ENCODE data around the gene CD3D.

GRCh38 chr11:118304227-118304567, 38.3 kb downstream of the CD3D start:
- TF ChIP-seq CTCF (IDR thresholded peaks at IDR 0.05; ENCODE audit: insufficient read depth, low read depth, low read length) (no peak), EZH2 (IDR thresholded peaks at IDR 0.05; ENCODE audit: insufficient read depth, low read length) (no peak)

Data from astrocyte (in vitro differentiated cells and primary cell).